COR-L47 (cell line): ENCODE measurements around the gene APPBP2.
"Not testable (repeated sequence)": the region's sequence is repeated elsewhere in the genome, so short reads cannot be mapped to it uniquely, and the experiment has no call there.

Source experiments
- DNase-seq: peaks from one replicate; lab custom pipeline; 2025; lab: John Stamatoyannopoulos, UW

APPBP2 gene

GRCh38 chr17:60495260-60495659, 30.8 kb downstream of the APPBP2 start:
- no peak for DNase-seq

- no peak for DNase-seq
Observed at GRCh38 chr17:60493847-60494321, 32.2 kb downstream of the APPBP2 start.

GRCh38 chr17:60491771-60492170, 34.3 kb downstream of the APPBP2 start:
- DNase-seq = no peak

- DNase-seq = not testable (repeated sequence)
Observed at GRCh38 chr17:60490594-60490993, 35.4 kb downstream of the APPBP2 start.

GRCh38 chr17:60481604-60482003, 44.4 kb downstream of the APPBP2 start:
- no peak for DNase-seq

GRCh38 chr17:60473788-60474187, 52.3 kb downstream of the APPBP2 start:
- DNase-seq = no peak

- DNase-seq = no peak
Observed at GRCh38 chr17:60472449-60472848, 53.6 kb downstream of the APPBP2 start.

GRCh38 chr17:60471451-60471850, 54.6 kb downstream of the APPBP2 start:
- DNase-seq = no peak

- DNase-seq = no peak
Observed at GRCh38 chr17:60468371-60468770, 57.7 kb downstream of the APPBP2 start.

GRCh38 chr17:60464343-60464742, 61.7 kb downstream of the APPBP2 start:
- no peak for DNase-seq

GRCh38 chr17:60463157-60463835, 62.7 kb downstream of the APPBP2 start:
- no peak for DNase-seq

GRCh38 chr17:60461584-60461983, 64.5 kb downstream of the APPBP2 start:
- DNase-seq = no peak

GRCh38 chr17:60457148-60457547, 68.9 kb downstream of the APPBP2 start:
- DNase-seq = no peak

- no peak for DNase-seq
Observed at GRCh38 chr17:60455378-60455777, 70.7 kb downstream of the APPBP2 start.

GRCh38 chr17:60451965-60452364, 74.1 kb downstream of the APPBP2 start:
- no peak for DNase-seq

GRCh38 chr17:60451071-60451470, 75.0 kb downstream of the APPBP2 start:
- DNase-seq = no peak

GRCh38 chr17:60447375-60447774, 78.7 kb downstream of the APPBP2 start:
- no peak for DNase-seq

- no peak for DNase-seq
Observed at GRCh38 chr17:60445144-60445543, 80.9 kb downstream of the APPBP2 start.

GRCh38 chr17:60443713-60444112, 82.3 kb downstream of the APPBP2 start:
- DNase-seq = no peak

- no peak for DNase-seq
Observed at GRCh38 chr17:60442271-60443173, 83.5 kb downstream of the APPBP2 start.

GRCh38 chr17:60439501-60439900, 86.5 kb downstream of the APPBP2 start:
- DNase-seq = no peak

- no peak for DNase-seq
Observed at GRCh38 chr17:60436676-60437075, 89.4 kb downstream of the APPBP2 start.
